A549 treated with CORT108297 at 1 μM for 4 hours (cell line): Measurements from ENCODE around the gene LCAT. TPM values are rescaled to one million over a fixed set of nuclear protein-coding genes. Genes with fewer than 3 reads are reported as not detected.

Experiments used
- total RNA-seq: library from RNA; stranded (reverse); fragments of 200-300 nt; extraction: Qiagen RNA extraction; gene quantifications from 5 replicates; pipeline ENCODE4 v1.2.3, GENCODE V29; 2022

LCAT gene, protein sequence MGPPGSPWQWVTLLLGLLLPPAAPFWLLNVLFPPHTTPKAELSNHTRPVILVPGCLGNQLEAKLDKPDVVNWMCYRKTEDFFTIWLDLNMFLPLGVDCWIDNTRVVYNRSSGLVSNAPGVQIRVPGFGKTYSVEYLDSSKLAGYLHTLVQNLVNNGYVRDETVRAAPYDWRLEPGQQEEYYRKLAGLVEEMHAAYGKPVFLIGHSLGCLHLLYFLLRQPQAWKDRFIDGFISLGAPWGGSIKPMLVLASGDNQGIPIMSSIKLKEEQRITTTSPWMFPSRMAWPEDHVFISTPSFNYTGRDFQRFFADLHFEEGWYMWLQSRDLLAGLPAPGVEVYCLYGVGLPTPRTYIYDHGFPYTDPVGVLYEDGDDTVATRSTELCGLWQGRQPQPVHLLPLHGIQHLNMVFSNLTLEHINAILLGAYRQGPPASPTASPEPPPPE
- 6.5 to 12.5 TPM (median 11.5 TPM) in 5 replicates for total RNA-seq

DNA sequence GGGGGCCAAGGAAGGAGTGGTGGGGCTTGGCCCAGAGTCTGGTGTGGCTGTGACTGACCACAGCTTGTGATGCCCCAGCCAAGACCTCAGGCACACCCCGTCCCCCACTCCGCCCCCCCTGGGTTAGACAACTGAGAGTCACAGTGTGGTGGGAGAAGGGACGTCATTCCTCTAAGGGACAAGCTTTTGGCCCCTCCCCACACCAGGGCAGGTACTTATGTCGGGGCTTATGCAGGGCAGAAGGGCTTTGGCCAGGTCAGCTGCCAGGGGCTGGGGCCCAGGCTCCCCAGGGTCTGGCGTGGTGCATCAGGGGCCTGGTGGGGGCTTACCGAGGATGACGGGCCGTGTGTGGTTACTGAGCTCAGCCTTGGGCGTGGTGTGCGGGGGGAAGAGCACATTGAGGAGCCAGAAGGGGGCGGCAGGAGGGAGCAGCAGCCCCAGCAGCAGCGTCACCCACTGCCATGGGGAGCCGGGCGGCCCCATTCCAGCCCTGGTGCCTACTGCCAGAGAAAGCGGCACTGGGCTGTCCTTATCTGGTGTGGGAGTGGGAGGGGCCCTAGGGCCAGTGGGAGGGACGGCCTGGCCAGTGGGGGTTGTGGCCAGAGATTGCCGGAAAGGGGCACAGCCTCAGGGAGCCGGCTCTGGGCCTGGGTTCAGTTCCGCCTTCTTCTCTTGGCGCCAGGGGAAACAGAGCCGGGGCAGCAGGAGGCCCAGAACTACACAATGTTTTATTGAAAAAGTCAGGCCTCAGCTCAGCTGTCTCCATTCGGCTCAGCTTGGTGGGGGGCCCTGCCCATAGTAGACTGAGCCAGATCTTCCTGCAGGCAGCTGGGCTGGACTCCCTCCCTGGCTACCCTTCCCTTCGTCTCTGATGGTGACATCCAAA is at the start of gene LCAT:
TSS of gene LCAT (minus strand) at position 502 of the 886 bp plus-strand sequence. CDS start at position 483, 19 bp downstream.

DNA sequence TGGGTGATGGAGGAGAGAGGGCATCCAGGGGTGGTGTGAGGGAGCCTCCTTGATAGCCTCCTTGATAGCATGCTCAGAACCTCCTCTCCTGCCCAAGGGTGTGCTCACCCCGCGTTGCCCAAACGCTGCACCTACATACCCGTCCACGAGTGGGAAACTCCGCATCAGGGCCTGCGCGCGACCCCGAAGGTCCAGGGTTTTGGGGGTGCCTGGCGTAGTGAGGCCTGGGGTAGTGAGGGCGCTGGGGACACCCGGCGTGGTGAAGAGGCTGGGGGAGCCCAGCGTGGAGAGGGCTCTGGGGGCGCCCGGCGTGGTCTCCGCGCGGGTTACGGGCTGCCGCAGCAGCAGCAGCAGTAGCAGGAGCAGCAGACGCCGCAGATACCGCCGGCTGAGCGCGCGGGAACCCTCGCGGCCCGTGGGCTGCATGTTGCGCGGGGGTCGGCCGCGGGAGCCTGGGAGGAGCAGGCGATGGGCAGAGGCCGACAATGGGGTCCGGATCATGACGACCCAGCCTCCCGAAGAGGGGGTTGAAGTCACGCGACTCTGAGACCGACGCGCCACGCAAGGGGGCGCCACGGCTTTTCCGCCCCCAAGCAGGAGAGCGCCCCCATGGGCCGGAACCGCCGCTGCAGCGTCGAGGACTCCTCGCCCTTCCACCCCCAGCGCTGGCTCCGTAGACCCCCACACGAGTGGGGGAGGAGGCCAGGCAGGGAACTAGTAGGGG is 36.2 kb upstream of the LCAT start, which contains the start of gene DPEP3:
TSS of gene DPEP3 (minus strand) at position 545 of the 724 bp plus-strand sequence. CDS start at position 426, 119 bp downstream.

DNA sequence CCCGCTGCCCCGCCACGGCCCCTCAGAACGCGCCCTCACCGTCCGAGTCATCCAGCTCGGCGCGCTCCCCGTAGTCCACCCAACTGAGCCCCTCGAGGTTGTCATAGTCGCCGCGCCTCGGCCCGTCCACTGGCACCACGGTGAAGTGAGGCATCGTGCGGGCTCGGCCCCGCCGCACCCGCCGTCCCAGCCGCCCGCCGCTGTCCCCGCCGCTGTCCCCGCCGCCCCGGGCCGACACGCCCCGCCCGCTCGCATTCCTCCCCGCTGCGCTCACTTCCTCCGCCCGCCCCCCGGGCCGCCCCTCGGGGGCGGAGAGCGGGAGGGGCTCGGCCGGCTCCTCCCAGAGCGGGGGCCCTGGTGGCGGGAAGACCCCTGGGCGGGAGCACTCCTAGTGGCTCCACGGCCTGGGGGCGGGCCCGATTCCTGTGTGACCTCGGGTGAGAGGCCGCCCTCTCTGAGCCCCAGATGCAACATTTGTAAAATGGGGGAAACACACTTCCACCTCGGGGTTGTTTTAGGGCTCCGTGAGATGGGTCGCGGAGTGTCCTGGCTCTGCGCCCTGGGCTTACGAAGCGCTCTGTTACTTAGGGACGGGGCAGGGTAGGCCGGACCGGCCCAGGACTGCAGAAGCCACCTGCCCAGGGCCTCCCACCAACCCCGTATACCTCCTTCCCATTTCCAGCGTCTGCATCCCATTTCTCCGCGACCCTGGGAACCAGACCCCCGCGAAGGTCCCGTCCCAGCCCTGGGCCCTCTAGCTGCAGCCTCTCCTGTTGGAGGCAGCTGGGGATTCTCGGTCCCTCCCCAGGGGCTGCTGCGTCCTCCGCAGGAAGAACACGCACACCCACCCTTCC is 24.7 kb upstream of the LCAT start, which contains the start of gene SLC12A4:
TSS of gene SLC12A4 (minus strand) at position 238 of the 854 bp plus-strand sequence. CDS start at position 154, 84 bp downstream.

DNA sequence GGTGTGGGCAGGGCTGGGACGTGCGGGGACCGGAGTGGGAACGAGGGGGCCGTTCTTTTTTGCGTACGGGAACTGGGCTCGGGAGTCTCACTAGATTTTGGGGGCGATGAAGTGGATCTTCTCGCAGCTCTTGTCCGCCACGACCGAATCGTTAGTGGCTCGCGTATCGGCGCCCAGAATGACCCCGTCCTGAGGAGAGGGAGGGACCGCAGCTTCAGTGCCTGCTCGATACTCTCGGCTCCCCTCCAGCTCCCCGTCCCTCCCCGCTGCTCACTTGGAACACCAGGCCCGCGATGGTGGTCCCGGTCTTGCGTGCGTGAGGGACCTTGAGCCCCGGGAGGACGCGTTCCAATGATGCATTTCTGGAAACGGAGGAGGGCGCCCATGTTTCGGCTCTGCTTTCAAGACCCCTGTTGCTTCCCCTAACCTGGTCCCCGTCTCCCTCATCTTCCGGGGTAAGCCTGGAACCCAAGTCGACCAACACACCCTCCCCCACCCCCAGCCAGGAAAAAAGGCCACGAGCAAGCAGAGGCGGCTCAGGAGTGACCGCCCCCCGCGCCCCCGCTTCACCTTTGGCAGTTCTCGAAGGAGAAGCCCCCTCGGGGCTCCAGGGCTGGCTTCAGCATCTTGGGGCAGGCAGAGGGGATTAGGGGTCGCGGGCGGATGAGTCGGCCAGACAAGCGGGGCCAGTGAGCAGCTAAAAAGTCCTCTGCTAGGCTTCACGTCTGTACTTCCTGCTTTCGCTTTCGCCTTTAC is 7.6 kb downstream of the LCAT start, which contains the start of gene PSMB10:
TSS of gene PSMB10 (minus strand) at position 727 of the 756 bp plus-strand sequence. CDS start at position 626, 101 bp downstream.

DNA sequence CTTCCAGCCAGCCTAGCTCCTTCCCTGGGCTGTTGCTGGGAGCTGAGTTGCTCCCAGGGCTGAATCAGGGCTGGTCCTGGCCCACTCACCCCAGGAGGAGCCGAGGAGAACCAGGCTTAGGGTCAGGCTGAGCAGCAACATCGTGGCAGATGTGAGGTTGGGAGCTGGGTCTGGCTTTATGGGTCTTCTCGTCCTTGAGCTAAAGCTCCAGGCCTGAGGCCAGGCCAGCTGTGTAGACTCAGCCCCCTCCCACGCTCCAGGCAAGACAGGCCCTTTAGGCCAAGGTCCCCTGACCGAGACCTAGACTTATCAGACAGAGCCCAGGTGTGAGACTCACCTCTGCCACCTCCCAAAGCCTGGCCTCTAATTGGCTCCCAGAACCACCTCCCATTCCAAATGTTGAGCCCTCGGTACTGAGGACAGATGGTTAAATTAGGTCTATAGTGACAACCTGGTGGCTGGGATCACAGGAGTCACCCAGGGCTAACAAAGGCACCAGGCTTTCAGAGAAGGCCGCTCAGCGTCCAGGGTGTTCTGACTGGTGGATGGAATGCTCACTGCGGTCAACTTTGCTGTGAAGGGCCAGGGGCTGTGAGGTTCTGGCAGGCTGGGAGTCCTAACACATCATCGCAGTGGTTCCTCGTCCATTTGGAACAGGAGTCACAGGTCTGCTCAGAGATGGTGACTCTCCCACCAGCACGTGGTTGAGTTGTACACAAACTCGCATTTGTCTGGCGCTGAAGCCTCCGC is 12.0 kb downstream of the LCAT start, which contains the start of gene CTRL:
TSS of gene CTRL (minus strand) at position 151 of the 750 bp plus-strand sequence. CDS start at position 141, 10 bp downstream.

DNA sequence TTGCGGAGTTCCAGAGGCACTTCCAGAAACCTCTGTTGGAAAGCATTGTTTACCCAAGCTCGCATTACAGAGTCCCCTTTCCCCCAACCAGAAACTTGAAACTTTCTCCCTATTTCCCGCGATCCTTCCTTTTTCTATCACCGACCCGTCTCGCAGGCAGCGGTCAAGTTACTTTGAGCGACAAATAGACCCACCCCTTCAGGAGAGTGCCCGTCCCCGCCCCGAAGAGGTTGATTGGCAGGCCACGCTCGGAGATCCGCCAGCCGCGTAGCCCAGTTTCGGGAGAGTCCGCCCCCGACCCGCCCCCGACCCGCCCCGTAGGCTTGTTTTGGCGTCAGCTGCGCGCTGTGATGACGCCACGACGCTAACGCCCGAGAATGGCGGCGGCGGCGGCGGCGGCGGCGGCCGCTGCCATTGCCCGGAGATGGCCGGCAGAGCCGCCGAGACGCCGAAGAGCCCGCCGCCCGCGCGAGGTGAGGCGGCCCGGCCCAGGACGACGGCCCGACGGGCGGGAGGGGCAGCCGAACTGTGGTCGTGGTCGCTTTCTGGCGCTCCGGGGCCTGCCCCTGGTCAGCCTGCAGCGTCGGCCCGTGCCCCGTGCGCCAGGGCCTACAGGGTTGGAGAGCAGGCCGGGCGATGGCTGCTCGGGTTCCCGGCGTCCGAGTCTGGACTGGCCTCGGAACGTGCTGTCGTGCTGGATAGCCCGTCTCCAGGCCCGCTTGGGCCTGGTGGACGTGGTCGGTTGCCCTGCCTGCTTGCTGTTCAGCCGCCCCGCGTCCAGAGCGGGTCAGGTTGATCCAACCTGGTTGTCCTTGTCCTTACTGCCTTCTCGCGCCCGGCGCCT is 50.8 kb downstream of the LCAT start, which contains the start of gene PSKH1:
TSS of gene PSKH1 (plus strand) at position 356 of the 844 bp plus-strand sequence. CDS start 15,496 bp downstream, outside the sequence.

Other genes starting within 250 kb of the LCAT start
- 16.2 to 17.8 TPM (median 16.9 TPM) in 5 replicates for gene GFOD2, start 224.8 kb downstream of the LCAT start, total RNA-seq
- gene RANBP10, start 137.6 kb downstream of the LCAT start, total RNA-seq = 8.3 to 10.2 TPM (median 9.6 TPM) in 5 replicates
- gene TSNAXIP1, start 137.2 kb downstream of the LCAT start, total RNA-seq = 0.40 to 0.83 TPM (median 0.61 TPM) in 5 replicates
- gene THAP11, start 101.8 kb downstream of the LCAT start, total RNA-seq = 26.4 to 43.9 TPM (median 41.9 TPM) in 5 replicates
- 226 to 250 TPM (median 240 TPM) in 5 replicates for gene NUTF2, start 97.2 kb downstream of the LCAT start, total RNA-seq
- 25.7 to 33.9 TPM (median 29.4 TPM) in 5 replicates for gene CENPT, start 96.4 kb downstream of the LCAT start, total RNA-seq
- 42.6 to 67.0 TPM (median 63.9 TPM) in 5 replicates for gene EDC4, start 71.1 kb downstream of the LCAT start, total RNA-seq
- gene NRN1L, start 59.2 kb downstream of the LCAT start, total RNA-seq = 0.14 to 0.32 TPM (median 0.27 TPM) in 4 of 5 replicates, not detected in the other
- gene PSKH1, start 50.9 kb downstream of the LCAT start, total RNA-seq = 11.0 to 19.4 TPM (median 16.2 TPM) in 5 replicates
- 1.2 to 2.7 TPM (median 1.6 TPM) in 5 replicates for gene CTRL, start 12.3 kb downstream of the LCAT start, total RNA-seq
- gene PSMB10, start 7.3 kb downstream of the LCAT start, total RNA-seq = 36.5 to 61.0 TPM (median 54.1 TPM) in 5 replicates
- gene SLC12A4, start 24.5 kb upstream of the LCAT start, total RNA-seq = 23.7 to 35.7 TPM (median 32.6 TPM) in 5 replicates
- not detected in 5 replicates for gene DPEP3, start 36.4 kb upstream of the LCAT start, total RNA-seq
- not detected in 5 replicates for gene DPEP2, start 55.4 kb upstream of the LCAT start, total RNA-seq
- not detected in 5 replicates for gene DPEP2NB, start 71.8 kb upstream of the LCAT start, total RNA-seq
- gene DDX28, start 79.1 kb upstream of the LCAT start, total RNA-seq = 17.0 to 20.9 TPM (median 20.2 TPM) in 5 replicates
- 16.2 to 19.8 TPM (median 17.6 TPM) in 5 replicates for gene DUS2, start 79.2 kb upstream of the LCAT start, total RNA-seq
- gene NFATC3, start 141.2 kb upstream of the LCAT start, total RNA-seq = 14.5 to 15.4 TPM (median 14.9 TPM) in 5 replicates